ENCODE results near the gene DZANK1.
"Not testable (repeated sequence)": the region's sequence is repeated elsewhere in the genome, so short reads cannot be mapped to it uniquely, and the experiment has no call there.

DZANK1 gene

GRCh38 chr20:18400460-18400859 is 66.4 kb downstream of the DZANK1 start:
- no peak for DNase-seq (ENCODE audit: low spot score)
- TF ChIP-seq CTCF (IDR thresholded peaks at IDR 0.05; ENCODE audit: extremely low read depth, missing control alignments): no peak

- not testable (repeated sequence) for DNase-seq (ENCODE audit: low spot score)
These were observed 68.1 kb downstream of the DZANK1 start for GRCh38 chr20:18398713-18399112.

GRCh38 chr20:18397030-18397429 is 69.8 kb downstream of the DZANK1 start:
- no peak for TF ChIP-seq CTCF (IDR thresholded peaks at IDR 0.05; ENCODE audit: extremely low read depth, missing control alignments)
- no peak for DNase-seq (ENCODE audit: low spot score)

GRCh38 chr20:18395544-18395943 is 71.3 kb downstream of the DZANK1 start:
- no peak for TF ChIP-seq CTCF (IDR thresholded peaks at IDR 0.05; ENCODE audit: extremely low read depth, missing control alignments)
- no peak for DNase-seq (ENCODE audit: low spot score)

- TF ChIP-seq CTCF (IDR thresholded peaks at IDR 0.05; ENCODE audit: extremely low read depth, missing control alignments): no peak
- no peak for DNase-seq (ENCODE audit: low spot score)
These were observed 72.5 kb downstream of the DZANK1 start for GRCh38 chr20:18394363-18394762.

GRCh38 chr20:18391686-18392085 is 75.1 kb downstream of the DZANK1 start:
- TF ChIP-seq CTCF (IDR thresholded peaks at IDR 0.05; ENCODE audit: extremely low read depth, missing control alignments): no peak
- no peak for DNase-seq (ENCODE audit: low spot score)

GRCh38 chr20:18390201-18390600 is 76.6 kb downstream of the DZANK1 start:
- DNase-seq (ENCODE audit: low spot score): no peak
- TF ChIP-seq CTCF (IDR thresholded peaks at IDR 0.05; ENCODE audit: extremely low read depth, missing control alignments): no peak

- no peak for TF ChIP-seq CTCF (IDR thresholded peaks at IDR 0.05; ENCODE audit: extremely low read depth, missing control alignments)
- DNase-seq (ENCODE audit: low spot score): no peak
These were observed 78.0 kb downstream of the DZANK1 start for GRCh38 chr20:18388860-18389259.
